ENCODE measurements around the gene CSH2. TPM values are rescaled to one million over a fixed set of nuclear protein-coding genes. Genes with fewer than 3 reads are reported as not detected.

Gene CSH2
- total and polyA plus RNA-seq, 2 of the 13 experiments (the other 11 are each of a cell fraction or from before 2014, with no cell fraction given): not detected

GRCh38 chr17:63827801-63828221 lies 45.7 kb downstream of the CSH2 start (continued):
- TF ChIP-seq ELK4 (CRISPR knock-in tag; IDR thresholded peaks at IDR 0.05; ENCODE audit: borderline replicate concordance) (no peak), PLRG1 (conservative IDR thresholded peaks at IDR 0.05) (no peak), AHR (CRISPR knock-in tag; IDR thresholded peaks at IDR 0.05) (0 out of 2 replicates have a peak, but pooled peaks have one; percentile 10), ZNF101 (CRISPR knock-in tag; IDR thresholded peaks at IDR 0.05; ENCODE audit: borderline replicate concordance, low read depth) (no peak)

GRCh38 chr17:63827002-63827800 lies 46.3 kb downstream of the CSH2 start, which contains the start of the genes FTSJ3 and PSMC5:
FTSJ3 (minus strand) TSS chr17:63827663; CDS start chr17:63826902, 761 bp downstream.
PSMC5 (plus strand) TSS chr17:63827431; CDS start chr17:63827491, 60 bp downstream.
- CTCF ChIA-PET (ENCODE audit: low intra/inter-chr PET ratio, low total read pairs): no interaction called here
- Histone ChIP-seq H3K79me2 (ENCODE audit: insufficient read depth, low read length) (peaks cover 45% of the 10 kb centered on the region), H3K4me2 (ENCODE audit: low read depth, low read length) (peak within 1 kb of the TSS; percentile 81), H3K9ac (ENCODE audit: insufficient read depth, low read depth, low read length) (peak within 1 kb of the TSS; percentile 86), H3K27ac (ENCODE audit: extremely low read length, insufficient read depth, low read length) (peak within 1 kb of the TSS; percentile 91), H3K27me3 (ENCODE audit: control insufficient read depth in 1 of 2, insufficient read depth in 2 of 2, low read length in 2 of 2) (no peaks in the 10 kb centered on the region; a peak in 1 of 5 replicates), H4K20me1 (ENCODE audit: insufficient read depth, low read length) (no peaks in the 10 kb centered on the region), H2AFZ (ENCODE audit: low read length) (peak within 1 kb of the TSS; percentile 93), H3K4me1 (ENCODE audit: insufficient read depth, low read length) (peaks cover 31% of the 10 kb centered on the region), H3K4me3 (replicated peaks in 1 of 3; ENCODE audit: insufficient read depth in 1 of 3, low read depth in 2 of 3, low read length in 3 of 3) (peak within 1 kb of the TSS; percentile 84 to 98 (median 95)), H3K36me3 (replicated peaks in 1 of 2; ENCODE audit: control insufficient read depth in 1 of 2, insufficient read depth in 2 of 2, low read length in 2 of 2) (peaks cover 43 to 68% of the 10 kb centered on the region in 2 experiments), H3K9me3 (ENCODE audit: low read length) (no peaks in the 10 kb centered on the region)
- peak; percentile 94 for FAIRE-seq
- WGBS (ENCODE audit: low lambda C conversion rate): under 1% methylated on average over 56 of the region's 58 CpGs
- in situ Hi-C loops (cut with HindIII; ENCODE audit: extremely low pct_ligation_motif_present, low pct_unique_long_range_greater_than_20kb) (no loop called here), intact Hi-C loops (cut with micrococcal nuclease; ENCODE audit: unreplicated experiment) (loop anchor here (1.0 to 5.0 kb wide), 4 partner anchors 14 to 86 kb away; partner anchors contain the start of genes CCDC47, DDX42 and STRADA)
- POLR2A ChIA-PET: interaction anchor here (0.8 to 3.5 kb wide), 7 partner anchors 9 to 54 kb away, joined by 4 to 37 read pairs (median 10); partner anchors contain the start of genes CCDC47, DDX42 and SMARCD2
- ATAC-seq: peak; percentile 89
- peak; percentile 95 for DNase-seq (ENCODE audit: low spot score)
- no TSS peak for BruUV-seq (replicated peaks)
- TF ChIP-seq TFE3 (CRISPR knock-in tag; IDR thresholded peaks at IDR 0.05) (0 out of 2 replicates have a peak, but pooled peaks have one; percentile 49), PRPF4 (IDR thresholded peaks at IDR 0.05; ENCODE audit: low read depth, low read length, poor library complexity, severe bottlenecking) (no peak), CC2D1A (CRISPR knock-in tag; IDR thresholded peaks at IDR 0.05) (peak; percentile 98), ZFY (CRISPR knock-in tag; IDR thresholded peaks at IDR 0.05) (peak; percentile 81), TCF7L2 (IDR thresholded peaks at IDR 0.05; ENCODE audit: low read depth, low read length) (no peak), ZNF441 (CRISPR knock-in tag; IDR thresholded peaks at IDR 0.05; ENCODE audit: borderline replicate concordance) (peak; percentile 27; the same call in 1 of the 2 replicates), NFATC3 (CRISPR knock-in tag; IDR thresholded peaks at IDR 0.05) (peak; percentile 92), KLF16 (CRISPR knock-in tag; IDR thresholded peaks at IDR 0.05) (no peak)
